NOMO-1 treated with DMSO at 0.1 percent for 48 hours (cell line): Measurements from ENCODE around the gene GRK5.

ENCODE experiments used
- DNase-seq: peaks from one replicate; lab custom pipeline; 2025; ENCODE audit not compliant: unreplicated experiment; lab: John Stamatoyannopoulos, UW

Gene GRK5

GRCh38 chr10:119355930-119356329 is 148.6 kb downstream of the GRK5 start:
- DNase-seq: no peak

DNA sequence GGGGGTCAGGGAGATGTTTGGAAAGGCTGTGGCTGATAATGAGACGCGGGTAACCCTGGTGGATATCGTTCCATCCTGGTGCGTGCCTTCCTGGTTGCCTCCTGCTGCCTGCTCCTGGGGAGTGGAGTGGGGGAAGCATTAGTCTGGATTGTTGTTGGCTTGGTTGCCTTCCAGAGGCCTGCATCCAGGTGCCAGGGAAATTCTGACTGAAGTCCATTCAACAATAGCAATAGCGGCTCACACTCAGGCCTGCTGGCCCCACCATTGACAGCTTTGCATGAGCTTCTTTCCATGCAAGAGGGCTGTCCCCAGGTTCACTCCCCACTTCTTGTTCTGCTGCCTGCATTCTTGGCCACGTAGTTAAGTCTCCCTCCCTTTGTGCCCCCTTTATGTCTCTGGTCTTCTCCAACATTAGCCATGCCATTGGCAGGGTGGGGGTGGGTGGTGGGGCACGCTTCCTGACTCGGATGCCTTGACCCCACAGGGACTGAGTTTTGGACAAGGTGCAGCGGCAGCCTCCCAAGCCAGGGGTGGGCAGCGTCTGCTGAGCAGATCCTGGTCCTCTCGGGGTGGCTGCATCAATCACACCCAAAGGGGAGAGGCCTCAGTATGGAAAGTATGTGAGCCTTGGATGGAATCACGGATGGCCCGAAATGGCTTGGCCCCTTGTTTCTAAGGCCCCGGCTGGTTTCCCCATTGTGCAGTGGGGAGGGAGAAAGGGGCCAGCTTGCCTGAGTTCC is 150.2 kb downstream of the GRK5 start:
- no peak for DNase-seq

DNA sequence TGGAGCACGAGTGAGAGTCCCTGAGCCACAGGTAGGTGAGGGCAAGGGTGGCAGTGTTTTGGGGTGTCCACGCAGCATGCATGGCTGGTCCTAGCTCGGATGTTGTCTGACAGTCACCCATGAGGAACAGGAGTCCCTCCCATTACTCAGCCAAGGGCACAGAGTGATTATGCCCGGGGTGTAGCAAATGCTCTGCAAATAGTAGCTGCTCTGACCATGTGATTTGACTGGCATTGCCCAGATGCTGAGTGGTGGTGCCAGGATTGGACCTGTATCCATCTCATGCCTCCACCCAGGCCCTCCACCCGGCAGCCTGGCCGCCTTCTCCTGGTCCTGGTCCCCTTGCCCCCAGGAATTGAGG is 150.8 kb downstream of the GRK5 start:
- no peak for DNase-seq

DNA sequence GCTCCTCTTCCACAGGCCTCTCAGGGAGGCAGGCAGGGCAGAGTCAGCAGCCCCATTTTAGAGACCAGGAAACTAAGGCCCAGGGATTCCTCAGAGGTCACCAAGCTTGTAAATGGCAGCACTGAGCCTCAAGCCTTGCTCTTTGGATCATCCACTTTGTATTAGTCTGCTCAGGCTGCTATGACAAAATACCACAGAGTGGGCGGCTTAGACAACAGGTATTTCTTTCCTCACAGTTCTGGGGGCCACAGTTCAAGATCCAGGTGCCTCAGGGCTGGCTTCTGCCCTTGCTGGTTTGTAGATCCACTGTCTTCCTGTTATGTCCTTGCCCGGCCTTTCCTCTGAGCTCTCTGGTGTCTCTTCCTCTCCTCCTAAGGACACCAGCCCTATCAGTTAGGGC is 151.2 kb downstream of the GRK5 start:
- no peak for DNase-seq

DNA sequence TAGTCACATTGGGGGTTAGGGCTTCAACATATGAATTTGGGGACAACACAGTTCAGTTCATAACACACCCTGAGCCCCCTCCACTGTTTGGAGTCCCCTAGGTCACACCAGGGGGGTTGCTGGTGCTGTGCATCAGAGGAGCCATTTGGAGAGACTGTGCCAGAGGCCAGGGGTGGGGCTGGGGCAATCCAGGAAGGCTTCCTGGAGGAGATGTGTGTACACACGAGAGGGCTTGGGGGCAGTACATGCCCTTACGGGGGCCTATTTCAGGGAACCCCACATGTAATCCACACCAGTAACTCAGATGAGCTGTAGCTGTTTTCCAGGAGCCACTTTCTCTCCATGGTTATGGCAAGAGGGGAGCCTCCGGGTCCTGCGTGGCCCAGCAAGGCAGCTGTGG is 151.7 kb downstream of the GRK5 start:
- DNase-seq: no peak

DNA sequence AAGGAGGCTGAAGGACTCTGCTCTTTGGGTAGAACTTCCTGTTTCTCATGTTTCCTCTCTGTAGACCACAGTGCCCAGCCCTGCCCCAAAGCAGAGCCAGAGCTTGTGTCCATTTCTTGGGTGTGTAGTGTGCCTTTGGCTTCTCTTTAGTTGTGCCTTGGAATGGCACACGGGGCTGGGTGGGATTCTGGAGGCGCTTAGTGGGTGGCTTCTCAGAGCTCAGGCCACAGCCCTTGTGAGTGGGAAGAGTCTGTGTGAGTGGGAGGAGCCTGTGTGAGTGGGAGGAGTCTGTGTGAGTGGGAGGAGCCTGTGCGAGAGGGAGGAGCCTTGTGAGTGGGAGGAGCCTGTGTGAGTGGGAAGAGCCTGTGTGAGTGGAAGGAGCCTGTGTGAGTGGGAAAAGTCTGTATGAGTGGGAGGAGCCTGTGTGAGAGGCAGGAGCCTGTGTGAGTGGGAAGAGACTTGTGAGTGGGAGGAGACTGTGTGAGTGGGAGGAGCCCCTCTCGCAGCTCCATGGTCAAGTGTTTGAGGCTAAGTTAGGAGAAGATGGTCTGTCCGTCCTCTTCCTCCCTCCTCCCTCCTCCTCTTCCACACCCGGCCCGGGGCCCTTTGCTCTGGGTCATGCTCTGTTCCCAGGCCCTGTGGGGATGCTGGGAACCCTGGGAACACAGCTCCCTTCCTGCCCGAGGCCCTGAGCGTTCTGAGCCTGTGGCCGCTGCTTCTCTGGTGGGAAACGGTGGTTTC is 153.0 kb downstream of the GRK5 start:
- DNase-seq: peak; percentile 4

DNA sequence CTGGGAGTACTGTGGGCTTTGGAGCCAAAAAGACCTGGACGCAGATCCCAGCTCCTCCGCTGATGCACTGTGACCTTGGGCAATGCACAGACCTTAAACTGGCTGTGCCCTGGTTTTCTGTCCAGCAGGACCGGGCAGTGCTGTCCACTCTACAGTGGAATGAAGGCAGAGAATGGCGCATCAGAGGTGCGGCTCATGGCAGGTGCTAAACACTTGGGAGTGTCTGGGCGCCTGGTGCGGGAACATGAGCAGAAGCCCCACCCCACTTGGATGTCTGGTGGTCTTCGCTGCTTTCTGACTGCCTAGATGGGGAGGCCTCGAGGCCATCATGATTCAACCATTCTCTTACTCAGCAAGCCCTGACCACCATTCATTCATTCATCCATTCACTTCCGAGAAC is 153.7 kb downstream of the GRK5 start:
- DNase-seq: no peak

DNA sequence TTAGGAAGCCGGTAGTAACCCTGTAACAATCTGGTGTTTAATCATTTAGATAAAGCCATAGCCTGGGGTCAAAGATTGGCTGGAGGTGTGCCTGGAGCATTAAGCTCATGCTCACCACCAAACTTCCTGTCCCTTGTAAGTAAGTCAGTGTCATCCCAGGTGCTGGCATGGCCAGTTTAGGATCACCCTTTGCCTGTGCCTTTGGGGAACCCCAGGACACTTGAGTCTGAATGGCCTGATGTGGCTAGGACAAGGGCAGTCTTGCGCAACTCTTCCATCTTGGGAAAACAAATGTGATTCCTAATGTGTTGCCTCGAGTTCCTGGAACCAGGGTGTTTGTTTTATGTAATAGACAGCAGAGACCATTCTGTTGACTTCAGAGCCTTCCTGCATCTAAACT is 154.8 kb downstream of the GRK5 start:
- DNase-seq: no peak

GRCh38 chr10:119364645-119365600 is 157.6 kb downstream of the GRK5 start:
- no peak for DNase-seq

- no peak for DNase-seq
Observed at GRCh38 chr10:119365773-119366599, 158.6 kb downstream of the GRK5 start.

DNA sequence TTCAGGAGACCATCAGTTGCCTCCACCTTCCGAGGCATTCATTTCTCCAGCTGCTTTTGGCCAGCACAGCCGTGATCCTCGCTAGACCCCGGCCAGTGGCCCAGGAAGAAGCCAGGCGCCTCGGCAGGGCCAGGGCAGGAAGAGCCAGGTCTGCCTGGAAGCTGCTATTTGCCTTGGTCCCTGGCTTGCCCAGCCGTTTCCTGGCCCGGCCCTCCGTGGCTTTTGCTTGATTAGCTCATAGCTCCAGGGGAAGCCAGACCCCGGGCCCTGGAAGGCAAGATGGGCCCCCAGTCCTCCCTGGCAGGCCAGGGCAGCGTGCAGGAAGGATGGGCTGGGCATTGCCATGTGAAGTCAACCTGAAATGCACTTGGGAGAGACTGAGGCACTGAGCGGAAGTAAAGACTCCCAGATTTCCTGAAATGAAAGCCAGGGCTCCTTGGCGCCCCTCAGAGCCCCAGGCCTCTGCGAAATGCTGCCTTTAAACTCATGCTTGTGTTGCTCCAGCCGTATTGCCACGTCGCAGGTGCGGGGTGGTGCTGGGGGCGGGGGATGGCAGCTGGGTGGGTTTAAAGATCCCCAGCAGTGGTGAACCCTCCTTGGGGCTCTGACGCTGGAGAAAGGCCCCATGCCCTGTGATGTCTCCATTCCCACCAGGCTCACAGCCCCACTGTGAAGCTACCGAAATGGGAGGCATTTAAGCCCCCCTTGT is 160.6 kb downstream of the GRK5 start:
- no peak for DNase-seq

GRCh38 chr10:119368581-119368980 is 161.2 kb downstream of the GRK5 start:
- DNase-seq: no peak

DNA sequence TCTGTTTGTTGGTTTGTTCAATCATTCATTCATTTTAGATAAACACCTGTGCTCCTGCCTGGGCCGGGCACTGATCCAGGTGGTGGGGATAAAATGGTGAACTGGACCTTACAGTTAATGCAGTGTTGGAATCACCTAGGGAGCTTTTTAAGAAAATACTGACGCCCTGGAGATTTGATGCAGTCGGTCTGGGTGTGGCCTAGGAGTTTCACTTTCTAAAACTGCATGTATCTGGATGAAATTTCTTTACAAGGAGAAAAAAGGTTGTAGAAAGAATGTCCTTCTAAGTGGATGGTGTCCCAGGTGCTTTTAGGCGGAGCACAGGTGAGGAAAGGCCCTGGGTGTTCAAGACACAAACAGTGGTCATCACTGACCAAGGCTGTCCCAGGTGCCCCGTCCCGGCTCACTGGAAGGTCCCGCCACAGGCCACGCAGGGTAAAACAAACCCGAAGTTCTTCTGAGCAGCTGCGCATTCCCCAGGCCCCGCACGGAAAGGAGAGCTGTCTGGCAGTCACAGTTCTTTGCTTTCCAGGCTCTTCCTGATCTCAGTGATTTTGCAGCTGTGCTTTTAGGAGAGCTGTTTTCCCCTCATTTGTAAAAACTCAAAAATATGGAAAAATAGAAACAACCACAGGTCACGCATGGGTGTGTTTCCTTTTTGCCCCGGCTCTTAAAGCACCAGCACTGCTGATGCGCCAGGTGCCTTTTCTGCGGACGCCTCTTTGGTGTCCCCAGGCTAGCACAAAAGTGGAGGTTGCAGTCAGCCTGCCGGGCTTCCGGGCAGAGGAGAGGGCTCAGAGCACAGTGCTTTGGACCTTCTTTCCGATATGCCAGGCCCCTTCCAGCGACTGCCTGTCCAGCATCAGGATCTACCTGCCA is 161.9 kb downstream of the GRK5 start:
- DNase-seq: no peak

DNA sequence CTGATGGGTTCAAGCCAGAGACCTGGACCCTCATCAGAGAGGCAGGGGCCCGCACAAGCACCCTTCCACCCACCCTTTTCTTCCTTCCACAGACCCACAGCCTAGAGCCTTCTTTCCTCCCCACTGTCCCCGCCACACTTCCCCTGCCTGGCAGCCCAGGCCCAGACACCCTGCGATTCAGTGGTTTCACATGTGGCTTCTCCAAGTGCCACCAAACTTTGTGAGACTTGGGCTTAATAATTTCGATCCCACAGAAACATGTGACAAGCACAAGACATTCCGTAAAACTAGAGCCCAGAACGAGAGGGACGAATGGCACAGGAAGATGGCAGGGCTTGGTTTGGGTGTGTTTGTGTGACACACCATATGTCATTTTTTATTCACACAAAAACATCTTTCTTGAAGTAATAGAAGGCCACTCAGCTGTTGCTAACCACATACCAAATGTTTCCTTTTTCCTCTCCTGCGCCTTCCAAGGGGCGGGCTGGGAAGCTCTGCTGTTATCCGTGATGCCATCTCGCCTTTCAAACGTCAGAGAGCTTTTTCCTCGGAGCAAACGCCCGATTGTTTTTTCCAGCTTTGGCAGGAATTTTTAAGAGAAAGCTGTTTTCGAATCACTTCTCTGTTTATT is 162.9 kb downstream of the GRK5 start:
- DNase-seq: no peak

- no peak for DNase-seq
Observed at GRCh38 chr10:119370972-119371703, 163.8 kb downstream of the GRK5 start.

DNA sequence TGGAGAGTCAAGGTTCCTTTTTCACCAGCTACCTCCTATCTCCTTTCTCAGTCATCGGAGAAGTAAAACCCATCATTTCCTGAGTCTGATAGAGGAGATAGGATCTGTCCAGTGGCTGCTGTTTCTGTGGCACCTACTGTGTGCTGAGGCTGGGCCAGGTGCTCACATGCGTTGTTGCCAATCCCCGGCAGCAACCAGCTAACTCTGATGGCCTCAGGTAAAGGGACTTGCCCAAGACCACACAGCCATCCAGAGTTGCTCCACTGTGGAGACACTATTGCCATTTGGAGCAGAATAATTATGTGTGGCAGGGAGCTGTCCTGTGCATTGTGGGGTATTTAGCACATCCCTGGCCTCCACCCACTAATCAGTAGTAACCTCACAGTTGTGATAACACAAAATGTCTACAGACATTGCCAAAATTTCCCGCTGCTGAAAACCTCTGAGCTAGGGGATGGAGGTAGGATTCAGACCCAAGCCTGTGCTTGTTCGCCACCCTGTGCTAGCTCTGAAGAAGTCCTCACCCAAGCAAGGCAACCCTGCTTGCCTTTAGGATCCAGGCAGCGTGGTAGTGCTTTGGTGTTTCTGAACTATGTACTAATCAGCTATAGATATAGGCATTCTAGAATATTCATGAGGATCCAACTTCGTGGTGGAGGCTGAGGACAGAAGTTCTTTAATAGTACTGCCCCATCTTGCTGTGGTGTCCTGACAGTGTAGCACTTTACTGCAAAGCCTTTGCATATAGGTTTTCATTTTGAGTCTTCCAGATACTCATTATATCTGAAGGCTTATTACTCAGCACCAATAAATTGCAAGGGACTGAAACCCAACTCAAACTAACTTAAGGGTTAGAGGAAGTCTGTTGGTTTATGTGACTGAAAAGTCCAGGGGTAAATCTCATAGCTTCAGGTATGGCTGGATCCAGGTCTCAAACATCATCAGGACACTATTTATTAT is 164.6 kb downstream of the GRK5 start:
- DNase-seq: no peak
